K562 (cell line): Measurements from ENCODE around the gene RMI1. TPM values are rescaled to one million over a fixed set of nuclear protein-coding genes. Genes with fewer than 3 reads are reported as not detected.

Experiments used
- DDX20 ChIP-seq: fragments of 450-650 bp; IDR thresholded peaks from 2 replicates; pipeline ENCODE4 v1.6.1; 2016; ENCODE audit warnings: missing genetic modification characterization, low read depth, mild to moderate bottlenecking, missing compliant biosample characterization, moderate library complexity
- JUN ChIP-seq, 2 experiments: sonication (generic) in 1 of 2; formaldehyde crosslinking in 1 of 2; IDR thresholded peaks; 2 replicates each; pipeline versions ENCODE4 v1.6.1 to v1.8.0; 2012 to 2022; ENCODE audit warnings: borderline replicate concordance in 2 of 2, mild to moderate bottlenecking in 2 of 2, improper control_type of control experiment in 1 of 2, low read depth in 1 of 2, low read length in 1 of 2, missing genetic modification reagents in 1 of 2
- KLF13 ChIP-seq: fragments of 450-650 bp; IDR thresholded peaks from 2 replicates; pipeline ENCODE4 v1.6.1; 2016; ENCODE audit warnings: missing genetic modification characterization, low read depth, mild to moderate bottlenecking, missing compliant biosample characterization, moderate library complexity, borderline replicate concordance
- NCOA2 ChIP-seq, 2 experiments: fragments of 450-650 bp; IDR thresholded peaks; 2 replicates each; pipeline ENCODE4 v1.6.1; 2018; ENCODE audit warnings: mild to moderate bottlenecking in 2 of 2, moderate library complexity in 1 of 2; ENCODE audit not compliant: partially characterized antibody in 2 of 2
- PHB ChIP-seq: fragments of 250-450 bp; sonication (Bioruptor Pico); IDR thresholded peaks from 2 replicates; pipeline ENCODE4 v1.5.0; 2021
- PHF8 ChIP-seq: fragments of 200-600 bp; sonication (generic); IDR thresholded peaks from 2 replicates; pipeline ENCODE4 v1.6.1; 2012; ENCODE audit warnings: mixed run types, mild to moderate bottlenecking, inconsistent platforms, low read length, moderate library complexity, borderline replicate concordance
- PRPF4 ChIP-seq: fragments of 200-400 bp; formaldehyde crosslinking; IDR thresholded peaks from one replicate; pipeline ENCODE4 v1.6.1; 2017; ENCODE audit warnings: low read length, low read depth, mild to moderate bottlenecking; ENCODE audit not compliant: insufficient read depth, poor library complexity, severe bottlenecking
- PTBP1 ChIP-seq: fragments of 200-400 bp; formaldehyde crosslinking; IDR thresholded peaks from 2 replicates; pipeline ENCODE4 v1.6.1; 2017; ENCODE audit warnings: low read depth, low read length
- SREBF1 ChIP-seq: fragments of 150-350 bp; IDR thresholded peaks from 2 replicates; pipeline ENCODE4 v1.6.1; 2014; ENCODE audit warnings: antibody characterized with exemption, low read depth, low read length, borderline replicate concordance
- TRIM24 ChIP-seq, 2 experiments: fragments of 450-650 bp; IDR thresholded peaks; 2 replicates each; pipeline ENCODE4 v1.6.1; 2016
- YBX1 ChIP-seq: fragments of 450-650 bp; IDR thresholded peaks from 2 replicates; pipeline ENCODE4 v1.7.1; 2016; ENCODE audit warnings: mild to moderate bottlenecking
- ZNF239 ChIP-seq: fragments of 250-450 bp; sonication (Bioruptor Pico); IDR thresholded peaks from 2 replicates; pipeline ENCODE4 v1.4.0; 2020; ENCODE audit warnings: mild to moderate bottlenecking
- ZNF436 ChIP-seq: fragments of 250-450, 450-650 bp; sonication (Bioruptor Pico); formaldehyde crosslinking; IDR thresholded peaks from 2 replicates; pipeline ENCODE4 v1.7.0; 2020; ENCODE audit warnings: mild to moderate bottlenecking
- ZNF561 ChIP-seq: fragments of 450-650 bp; formaldehyde crosslinking; conservative IDR thresholded peaks from 2 replicates; pipeline ENCODE4 v1.4.0; 2020; ENCODE audit warnings: mild to moderate bottlenecking, moderate library complexity
- ZNF583 ChIP-seq: fragments of 250-450 bp; sonication (Bioruptor Pico); IDR thresholded peaks from 2 replicates; pipeline ENCODE4 v1.4.0; 2020
- ZNF699 ChIP-seq: fragments of 250-450 bp; sonication (Bioruptor Pico); IDR thresholded peaks from 2 replicates; pipeline ENCODE4 v1.8.0; 2021; ENCODE audit warnings: mild to moderate bottlenecking, moderate library complexity; ENCODE audit not compliant: insufficient replicate concordance
- ZZZ3 ChIP-seq: fragments of 450-650 bp; IDR thresholded peaks from 2 replicates; pipeline ENCODE4 v1.6.1; 2016; ENCODE audit warnings: antibody characterized with exemption, mild to moderate bottlenecking, moderate library complexity
- polyA plus RNA-seq, 8 experiments: library from polyadenylated mRNA; depleted of rRNA in 4 of 8; stranded (reverse) in 5 of 8; unstranded in 3 of 8; fragments of >200 nt; fragmentation: Nextera tagmentation in 2 of 8; fragmentation: Illumina TruSeq in 1 of 8; extraction: Ambion mirVana in 2 of 8; extraction: Trizol in 1 of 8; gene quantifications; 2 replicates each; pipeline versions ENCODE4 v1.2.1 to v1.2.3, GENCODE V29; 2011 to 2014; ENCODE audit warnings: inconsistent platforms in 1 of 8, missing spikeins in 1 of 8
- total RNA-seq, 7 experiments: library from RNA; depleted of rRNA in 6 of 7; stranded (reverse); fragments of >200 nt in 6 of 7; fragmentation: Illumina TruSeq in 2 of 7; extraction: Trizol in 2 of 7; gene quantifications; 2 replicates each; pipeline versions ENCODE4 v1.2.1 to v1.2.3, GENCODE V29; 2011 to 2021; ENCODE audit warnings: low replicate concordance in 1 of 7
- TF ChIP-seq, protein P1 (sequence below): fragments of 450-650 bp; formaldehyde crosslinking; IDR thresholded peaks from 2 replicates; pipeline ENCODE4 v1.4.0; 2020; ENCODE audit warnings: mild to moderate bottlenecking, mixed read lengths
- TF ChIP-seq, protein P2 (sequence below): fragments of 250-450 bp; sonication (Bioruptor Pico); IDR thresholded peaks from 2 replicates; pipeline ENCODE4 v1.5.0; 2021; ENCODE audit warnings: mild to moderate bottlenecking, borderline replicate concordance
- TF ChIP-seq, protein P3 (sequence below): fragments of 450-650 bp; IDR thresholded peaks from 2 replicates; pipeline ENCODE4 v1.6.1; 2016; ENCODE audit warnings: antibody characterized with exemption
- TF ChIP-seq, protein P4 (sequence below), 2 experiments: fragments of 200-800 bp in 1 of 2; sonication (Bioruptor generic) in 1 of 2; sonication (generic) in 1 of 2; formaldehyde crosslinking in 1 of 2; IDR thresholded peaks in 1 of 2; conservative IDR thresholded peaks in 1 of 2; 2 replicates each; pipeline versions ENCODE4 v1.5.0 to v1.6.1; 2016 to 2020; ENCODE audit warnings: missing compliant biosample characterization in 1 of 2, missing genetic modification characterization in 1 of 2, missing genetic modification reagents in 1 of 2

Gene RMI1
- total and polyA plus RNA-seq, 9 of the 15 experiments (the other 6 are each of a cell fraction or from before 2014, with no cell fraction given) = 3.0 to 17.4 (median 10.6) TPM

DNA sequence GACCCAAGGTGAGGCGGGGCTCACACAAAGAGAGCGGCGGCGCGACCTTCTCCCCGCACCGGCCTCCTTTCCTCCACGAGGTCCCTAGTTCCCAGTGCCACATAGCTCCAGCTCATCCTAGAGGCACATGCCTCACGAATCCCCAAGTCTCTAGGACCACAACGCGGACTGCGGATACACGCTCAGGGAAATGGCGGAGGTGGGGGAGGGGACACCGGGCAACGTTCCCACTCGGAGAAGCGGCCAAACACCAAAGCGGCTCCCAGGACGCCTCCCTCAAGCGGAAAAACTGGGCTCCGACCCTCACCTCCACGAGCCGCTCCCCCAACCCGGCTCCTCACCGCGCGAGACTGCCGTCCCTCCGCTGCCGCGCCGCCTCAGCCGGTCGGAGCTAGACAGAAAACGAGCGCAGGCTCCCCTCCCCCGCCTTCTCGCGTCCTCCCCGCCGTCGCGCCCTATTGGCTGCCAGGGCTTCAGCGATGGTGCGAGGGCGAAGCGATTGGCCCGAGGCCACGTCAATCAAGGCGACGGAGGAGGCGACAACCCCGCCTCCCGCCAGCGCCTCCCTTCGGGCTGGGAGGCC lies 702 bp upstream of the RMI1 start, which contains the start of gene HNRNPK (continued):
- TF ChIP-seq, protein P1, sequence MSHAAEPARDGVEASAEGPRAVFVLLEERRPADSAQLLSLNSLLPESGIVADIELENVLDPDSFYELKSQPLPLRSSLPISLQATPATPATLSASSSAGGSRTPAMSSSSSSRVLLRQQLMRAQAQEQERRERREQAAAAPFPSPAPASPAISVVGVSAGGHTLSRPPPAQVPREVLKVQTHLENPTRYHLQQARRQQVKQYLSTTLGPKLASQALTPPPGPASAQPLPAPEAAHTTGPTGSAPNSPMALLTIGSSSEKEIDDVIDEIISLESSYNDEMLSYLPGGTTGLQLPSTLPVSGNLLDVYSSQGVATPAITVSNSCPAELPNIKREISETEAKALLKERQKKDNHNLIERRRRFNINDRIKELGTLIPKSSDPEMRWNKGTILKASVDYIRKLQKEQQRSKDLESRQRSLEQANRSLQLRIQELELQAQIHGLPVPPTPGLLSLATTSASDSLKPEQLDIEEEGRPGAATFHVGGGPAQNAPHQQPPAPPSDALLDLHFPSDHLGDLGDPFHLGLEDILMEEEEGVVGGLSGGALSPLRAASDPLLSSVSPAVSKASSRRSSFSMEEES (CRISPR knock-in tag) = no peak
- no peak for TF ChIP-seq SREBF1
- TF ChIP-seq ZNF436 (CRISPR knock-in tag) = no peak
- TF ChIP-seq YBX1 = no peak
- no peak for TF ChIP-seq JUN (IDR thresholded peaks at IDR 0.05; ENCODE audit: borderline replicate concordance, low read depth, low read length)
- no peak for TF ChIP-seq JUN (CRISPR knock-in tag; IDR thresholded peaks at IDR 0.05; ENCODE audit: borderline replicate concordance)
- TF ChIP-seq TRIM24 (IDR thresholded peaks at IDR 0.05) = no peak
- TF ChIP-seq ZNF699 = no peak
- no peak for TF ChIP-seq ZNF583
- TF ChIP-seq ZNF561 = no peak
- no peak for TF ChIP-seq NCOA2 (IDR thresholded peaks at IDR 0.05; ENCODE audit: partially characterized antibody in 2 of 2)
- peak; percentile 87 for TF ChIP-seq PRPF4
- TF ChIP-seq, protein P2, sequence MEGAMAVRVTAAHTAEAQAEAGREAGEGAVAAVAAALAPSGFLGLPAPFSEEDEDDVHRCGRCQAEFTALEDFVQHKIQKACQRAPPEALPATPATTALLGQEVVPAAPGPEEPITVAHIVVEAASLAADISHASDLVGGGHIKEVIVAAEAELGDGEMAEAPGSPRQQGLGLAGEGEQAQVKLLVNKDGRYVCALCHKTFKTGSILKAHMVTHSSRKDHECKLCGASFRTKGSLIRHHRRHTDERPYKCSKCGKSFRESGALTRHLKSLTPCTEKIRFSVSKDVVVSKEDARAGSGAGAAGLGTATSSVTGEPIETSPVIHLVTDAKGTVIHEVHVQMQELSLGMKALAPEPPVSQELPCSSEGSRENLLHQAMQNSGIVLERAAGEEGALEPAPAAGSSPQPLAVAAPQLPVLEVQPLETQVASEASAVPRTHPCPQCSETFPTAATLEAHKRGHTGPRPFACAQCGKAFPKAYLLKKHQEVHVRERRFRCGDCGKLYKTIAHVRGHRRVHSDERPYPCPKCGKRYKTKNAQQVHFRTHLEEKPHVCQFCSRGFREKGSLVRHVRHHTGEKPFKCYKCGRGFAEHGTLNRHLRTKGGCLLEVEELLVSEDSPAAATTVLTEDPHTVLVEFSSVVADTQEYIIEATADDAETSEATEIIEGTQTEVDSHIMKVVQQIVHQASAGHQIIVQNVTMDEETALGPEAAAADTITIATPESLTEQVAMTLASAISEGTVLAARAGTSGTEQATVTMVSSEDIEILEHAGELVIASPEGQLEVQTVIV (CRISPR knock-in tag) = no peak
- no peak for TF ChIP-seq ZZZ3
- TF ChIP-seq ZNF239 (CRISPR knock-in tag) = no peak
- TF ChIP-seq, protein P3, sequence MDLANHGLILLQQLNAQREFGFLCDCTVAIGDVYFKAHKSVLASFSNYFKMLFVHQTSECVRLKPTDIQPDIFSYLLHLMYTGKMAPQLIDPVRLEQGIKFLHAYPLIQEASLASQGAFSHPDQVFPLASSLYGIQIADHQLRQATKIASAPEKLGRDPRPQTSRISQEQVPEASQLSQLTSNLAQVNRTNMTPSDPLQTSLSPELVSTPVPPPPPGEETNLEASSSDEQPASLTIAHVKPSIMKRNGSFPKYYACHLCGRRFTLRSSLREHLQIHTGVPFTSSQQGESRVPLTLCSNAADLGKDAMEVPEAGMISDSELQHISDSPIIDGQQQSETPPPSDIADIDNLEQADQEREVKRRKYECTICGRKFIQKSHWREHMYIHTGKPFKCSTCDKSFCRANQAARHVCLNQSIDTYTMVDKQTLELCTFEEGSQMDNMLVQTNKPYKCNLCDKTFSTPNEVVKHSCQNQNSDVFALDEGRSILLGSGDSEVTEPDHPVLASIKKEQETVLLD = no peak
- peak; percentile 62; the same call in 1 of the 2 replicates for TF ChIP-seq PHF8
- no peak for TF ChIP-seq DDX20 (tag)
- TF ChIP-seq, protein P4, sequence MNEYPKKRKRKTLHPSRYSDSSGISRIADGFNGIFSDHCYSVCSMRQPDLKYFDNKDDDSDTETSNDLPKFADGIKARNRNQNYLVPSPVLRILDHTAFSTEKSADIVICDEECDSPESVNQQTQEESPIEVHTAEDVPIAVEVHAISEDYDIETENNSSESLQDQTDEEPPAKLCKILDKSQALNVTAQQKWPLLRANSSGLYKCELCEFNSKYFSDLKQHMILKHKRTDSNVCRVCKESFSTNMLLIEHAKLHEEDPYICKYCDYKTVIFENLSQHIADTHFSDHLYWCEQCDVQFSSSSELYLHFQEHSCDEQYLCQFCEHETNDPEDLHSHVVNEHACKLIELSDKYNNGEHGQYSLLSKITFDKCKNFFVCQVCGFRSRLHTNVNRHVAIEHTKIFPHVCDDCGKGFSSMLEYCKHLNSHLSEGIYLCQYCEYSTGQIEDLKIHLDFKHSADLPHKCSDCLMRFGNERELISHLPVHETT (CRISPR knock-in tag; conservative IDR thresholded peaks at IDR 0.05 in 1 of 2, IDR thresholded peaks at IDR 0.05 in 1 of 2) = no peak
- TF ChIP-seq PTBP1 = no peak
- TF ChIP-seq PHB = no peak
- no peak for TF ChIP-seq KLF13 (tag)
